Measurements from ENCODE around the gene SLC22A3.
A peak's percentile ranks its signal among the peaks of the same experiment; 100 is the strongest.

Gene SLC22A3

GRCh38 chr6:160333101-160333500 lies 15.1 kb upstream of the SLC22A3 start:
- Histone ChIP-seq H3K36me3 (ENCODE audit: control insufficient read depth in 2 of 2, insufficient read depth in 2 of 2, low read length in 2 of 2) (no peaks in the 10 kb centered on the region), H3K9ac (ENCODE audit: low read depth in 1 of 2, low read length in 2 of 2) (no peak overlapping the region), H3K4me1 (ENCODE audit: control insufficient read depth in 2 of 2, insufficient read depth in 2 of 2, low read length in 2 of 2) (no peaks in the 10 kb centered on the region), H3K27ac (ENCODE audit: low read depth in 2 of 2, low read length in 2 of 2) (no peak overlapping the region), H3K27me3 (ENCODE audit: control insufficient read depth in 2 of 2, insufficient read depth in 2 of 2, low read length in 2 of 2) (no peaks in the 10 kb centered on the region), H3K9me3 (ENCODE audit: control insufficient read depth in 2 of 2, low read length in 2 of 2) (no peaks in the 10 kb centered on the region), H3K4me3 (ENCODE audit: low read length in 2 of 2) (no peak overlapping the region)

- H3K27me3 ChIP-seq (ENCODE audit: control insufficient read depth in 2 of 2, insufficient read depth in 2 of 2, low read length in 2 of 2) = no peaks in the 10 kb centered on the region
- no peak overlapping the region for H3K9ac ChIP-seq (ENCODE audit: low read depth in 1 of 2, low read length in 2 of 2)
- H3K27ac ChIP-seq (ENCODE audit: low read depth in 2 of 2, low read length in 2 of 2) = no peak overlapping the region
- no peak overlapping the region for H3K4me3 ChIP-seq (ENCODE audit: low read length in 2 of 2)
- H3K9me3 ChIP-seq (ENCODE audit: control insufficient read depth in 2 of 2, low read length in 2 of 2) = no peaks in the 10 kb centered on the region
- H3K4me1 ChIP-seq (ENCODE audit: control insufficient read depth in 2 of 2, insufficient read depth in 2 of 2, low read length in 2 of 2) = no peaks in the 10 kb centered on the region
- no peaks in the 10 kb centered on the region for H3K36me3 ChIP-seq (ENCODE audit: control insufficient read depth in 2 of 2, insufficient read depth in 2 of 2, low read length in 2 of 2)
These were observed 14.3 kb upstream of the SLC22A3 start for GRCh38 chr6:160333841-160334240.

DNA sequence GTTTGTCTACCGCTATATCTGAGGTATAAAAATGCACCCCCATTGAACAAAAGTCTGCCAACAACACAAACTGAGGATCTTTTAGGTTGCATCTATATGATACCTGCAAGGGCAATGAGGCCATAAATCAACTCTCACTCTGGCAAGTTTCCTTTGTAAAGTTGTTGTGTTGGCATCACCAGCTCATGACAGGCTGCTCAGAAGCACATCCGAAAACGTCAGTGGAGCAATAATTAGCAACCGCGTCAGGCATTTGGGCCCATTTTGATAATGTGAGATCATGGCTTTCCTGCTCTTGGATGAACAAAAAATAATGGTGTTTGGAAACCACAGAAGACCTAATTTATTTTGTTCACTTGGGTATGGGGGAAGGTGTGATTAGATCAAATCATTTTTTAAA lies 12.0 kb upstream of the SLC22A3 start:
- Histone ChIP-seq H3K9ac (ENCODE audit: low read depth in 1 of 2, low read length in 2 of 2) (no peak overlapping the region), H3K27me3 (ENCODE audit: control insufficient read depth in 2 of 2, insufficient read depth in 2 of 2, low read length in 2 of 2) (no peaks in the 10 kb centered on the region), H3K4me3 (ENCODE audit: low read length in 2 of 2) (no peak overlapping the region), H3K9me3 (ENCODE audit: control insufficient read depth in 2 of 2, low read length in 2 of 2) (no peaks in the 10 kb centered on the region), H3K4me1 (ENCODE audit: control insufficient read depth in 2 of 2, insufficient read depth in 2 of 2, low read length in 2 of 2) (no peaks in the 10 kb centered on the region), H3K36me3 (ENCODE audit: control insufficient read depth in 2 of 2, insufficient read depth in 2 of 2, low read length in 2 of 2) (no peaks in the 10 kb centered on the region), H3K27ac (ENCODE audit: low read depth in 2 of 2, low read length in 2 of 2) (no peak overlapping the region)

GRCh38 chr6:160337301-160337700 lies 10.9 kb upstream of the SLC22A3 start:
- H3K27ac ChIP-seq (ENCODE audit: low read depth in 2 of 2, low read length in 2 of 2) = no peak overlapping the region
- H3K9me3 ChIP-seq (ENCODE audit: control insufficient read depth in 2 of 2, low read length in 2 of 2) = no peaks in the 10 kb centered on the region
- H3K27me3 ChIP-seq (ENCODE audit: control insufficient read depth in 2 of 2, insufficient read depth in 2 of 2, low read length in 2 of 2) = no peaks in the 10 kb centered on the region
- no peaks in the 10 kb centered on the region for H3K36me3 ChIP-seq (ENCODE audit: control insufficient read depth in 2 of 2, insufficient read depth in 2 of 2, low read length in 2 of 2)
- H3K9ac ChIP-seq (ENCODE audit: low read depth in 1 of 2, low read length in 2 of 2) = no peak overlapping the region
- no peak overlapping the region for H3K4me3 ChIP-seq (ENCODE audit: low read length in 2 of 2)
- no peaks in the 10 kb centered on the region for H3K4me1 ChIP-seq (ENCODE audit: control insufficient read depth in 2 of 2, insufficient read depth in 2 of 2, low read length in 2 of 2)

GRCh38 chr6:160337991-160338390 lies 10.2 kb upstream of the SLC22A3 start:
- H3K27ac ChIP-seq (ENCODE audit: low read depth in 2 of 2, low read length in 2 of 2) = no peak overlapping the region
- no peak overlapping the region for H3K9ac ChIP-seq (ENCODE audit: low read depth in 1 of 2, low read length in 2 of 2)
- no peaks in the 10 kb centered on the region for H3K27me3 ChIP-seq (ENCODE audit: control insufficient read depth in 2 of 2, insufficient read depth in 2 of 2, low read length in 2 of 2)
- H3K9me3 ChIP-seq (ENCODE audit: control insufficient read depth in 2 of 2, low read length in 2 of 2) = no peaks in the 10 kb centered on the region
- no peaks in the 10 kb centered on the region for H3K4me1 ChIP-seq (ENCODE audit: control insufficient read depth in 2 of 2, insufficient read depth in 2 of 2, low read length in 2 of 2)
- no peak overlapping the region for H3K4me3 ChIP-seq (ENCODE audit: low read length in 2 of 2)
- no peaks in the 10 kb centered on the region for H3K36me3 ChIP-seq (ENCODE audit: control insufficient read depth in 2 of 2, insufficient read depth in 2 of 2, low read length in 2 of 2)

DNA sequence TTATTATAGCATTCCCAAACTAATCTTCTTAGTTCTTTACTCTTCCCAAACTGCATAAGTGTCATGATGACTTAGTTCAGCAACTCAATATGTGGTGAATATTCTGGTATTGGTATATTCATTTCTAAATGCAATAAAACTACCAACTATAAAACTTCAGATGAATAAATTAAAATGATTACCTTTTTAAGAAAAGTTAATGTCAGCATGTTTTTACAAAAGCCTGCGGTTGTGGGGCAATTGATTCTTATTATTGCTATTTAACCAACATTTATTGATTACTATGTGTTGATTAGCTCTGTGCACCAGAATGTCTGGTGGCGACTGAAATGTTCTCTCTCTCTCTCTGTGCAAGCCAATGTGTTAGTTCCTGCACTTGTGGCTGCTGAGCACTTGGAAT lies 5.0 kb upstream of the SLC22A3 start:
- no peaks in the 10 kb centered on the region for H3K4me1 ChIP-seq (ENCODE audit: control insufficient read depth in 2 of 2, insufficient read depth in 2 of 2, low read length in 2 of 2)

DNA sequence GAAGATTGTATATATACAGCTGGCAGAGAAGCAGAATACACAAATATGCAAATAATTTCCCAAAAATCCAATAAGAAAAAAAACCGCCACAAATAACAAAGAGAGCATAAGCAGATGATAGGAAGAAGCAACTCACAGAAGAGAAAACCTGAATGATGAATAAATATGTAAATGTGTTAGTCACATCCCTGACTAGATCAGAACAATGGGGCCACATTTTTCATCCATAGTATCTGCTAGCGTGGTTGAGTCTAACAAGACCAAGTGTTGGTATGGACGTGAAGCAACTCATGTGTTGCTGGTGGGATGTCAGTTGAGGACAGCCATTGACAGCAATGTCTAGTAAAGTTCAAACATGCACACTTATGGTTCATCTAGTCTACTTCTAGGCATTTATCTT lies 3.9 kb upstream of the SLC22A3 start:
- Histone ChIP-seq H3K4me3 (ENCODE audit: low read length in 2 of 2) (no peak overlapping the region), H3K4me1 (ENCODE audit: control insufficient read depth in 2 of 2, insufficient read depth in 2 of 2, low read length in 2 of 2) (no peaks in the 10 kb centered on the region), H3K9ac (ENCODE audit: low read depth in 1 of 2, low read length in 2 of 2) (no peak overlapping the region), H3K27me3 (ENCODE audit: control insufficient read depth in 2 of 2, insufficient read depth in 2 of 2, low read length in 2 of 2) (no peaks in the 10 kb centered on the region), H3K36me3 (ENCODE audit: control insufficient read depth in 2 of 2, insufficient read depth in 2 of 2, low read length in 2 of 2) (no peaks in the 10 kb centered on the region), H3K9me3 (ENCODE audit: control insufficient read depth in 2 of 2, low read length in 2 of 2) (no peaks in the 10 kb centered on the region), H3K27ac (ENCODE audit: low read depth in 2 of 2, low read length in 2 of 2) (no peak overlapping the region)

More for the DNA sequence above, 5.0 kb upstream of the SLC22A3 start:
- Histone ChIP-seq H3K27ac (ENCODE audit: low read depth in 2 of 2, low read length in 2 of 2) (no peak overlapping the region), H3K4me3 (ENCODE audit: low read length in 2 of 2) (no peak overlapping the region), H3K9me3 (ENCODE audit: control insufficient read depth in 2 of 2, low read length in 2 of 2) (no peaks in the 10 kb centered on the region), H3K27me3 (ENCODE audit: control insufficient read depth in 2 of 2, insufficient read depth in 2 of 2, low read length in 2 of 2) (no peaks in the 10 kb centered on the region), H3K36me3 (ENCODE audit: control insufficient read depth in 2 of 2, insufficient read depth in 2 of 2, low read length in 2 of 2) (no peaks in the 10 kb centered on the region), H3K9ac (ENCODE audit: low read depth in 1 of 2, low read length in 2 of 2) (no peak overlapping the region)

- no peaks in the 10 kb centered on the region for H3K36me3 ChIP-seq (ENCODE audit: control insufficient read depth in 2 of 2, insufficient read depth in 2 of 2, low read length in 2 of 2)
- peaks cover 0 to 2% of the 10 kb centered on the region in 2 donors for H3K4me1 ChIP-seq (ENCODE audit: control insufficient read depth in 2 of 2, insufficient read depth in 2 of 2, low read length in 2 of 2)
- H3K9ac ChIP-seq (ENCODE audit: low read depth in 1 of 2, low read length in 2 of 2) = no peak overlapping the region
- no peak overlapping the region for H3K27ac ChIP-seq (ENCODE audit: low read depth in 2 of 2, low read length in 2 of 2)
- no peaks in the 10 kb centered on the region for H3K9me3 ChIP-seq (ENCODE audit: control insufficient read depth in 2 of 2, low read length in 2 of 2)
- peaks cover 3 to 4% of the 10 kb centered on the region in 2 donors for H3K27me3 ChIP-seq (ENCODE audit: control insufficient read depth in 2 of 2, insufficient read depth in 2 of 2, low read length in 2 of 2)
- H3K4me3 ChIP-seq (ENCODE audit: low read length in 2 of 2) = peak overlapping the region; percentile 30 to 37
These were observed 637 bp upstream of the SLC22A3 start for GRCh38 chr6:160347259-160348222.

DNA sequence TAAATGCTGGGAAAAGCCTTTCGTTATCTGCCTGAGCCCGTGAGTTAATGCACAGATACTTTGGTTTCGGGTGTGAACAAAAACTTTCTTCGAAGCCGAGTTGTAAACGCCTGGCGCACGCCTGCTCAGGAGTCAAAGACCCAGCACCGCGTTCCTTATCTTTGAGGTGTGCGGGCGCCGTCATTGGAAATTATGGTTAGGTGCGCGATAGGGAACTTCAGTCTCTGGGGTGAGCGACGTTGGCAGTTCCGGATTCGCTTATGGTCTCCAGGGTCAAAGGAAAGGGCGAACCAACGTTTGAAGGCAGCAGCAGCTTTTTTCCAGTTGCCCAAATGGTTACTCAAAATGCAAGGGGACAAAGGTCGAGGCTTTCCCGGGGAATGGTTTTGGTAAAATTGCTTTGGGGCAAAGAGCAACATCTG lies 853 bp downstream of the SLC22A3 start:
- H3K27me3 ChIP-seq (ENCODE audit: control insufficient read depth in 2 of 2, insufficient read depth in 2 of 2, low read length in 2 of 2) = peaks cover 3 to 4% of the 10 kb centered on the region in 2 donors
- peaks cover 0 to 2% of the 10 kb centered on the region in 2 donors for H3K4me1 ChIP-seq (ENCODE audit: control insufficient read depth in 2 of 2, insufficient read depth in 2 of 2, low read length in 2 of 2)
- H3K27ac ChIP-seq (ENCODE audit: low read depth in 2 of 2, low read length in 2 of 2) = no peak overlapping the region
- H3K4me3 ChIP-seq (ENCODE audit: low read length in 2 of 2) = peak overlapping the region; percentile 56 to 74
- H3K9ac ChIP-seq (ENCODE audit: low read depth in 1 of 2, low read length in 2 of 2) = peak overlapping the region; percentile 0 to 63
- no peaks in the 10 kb centered on the region for H3K9me3 ChIP-seq (ENCODE audit: control insufficient read depth in 2 of 2, low read length in 2 of 2)
- no peaks in the 10 kb centered on the region for H3K36me3 ChIP-seq (ENCODE audit: control insufficient read depth in 2 of 2, insufficient read depth in 2 of 2, low read length in 2 of 2)

GRCh38 chr6:160349814-160350350 lies 1.7 kb downstream of the SLC22A3 start:
- H3K36me3 ChIP-seq (ENCODE audit: control insufficient read depth in 2 of 2, insufficient read depth in 2 of 2, low read length in 2 of 2) = no peaks in the 10 kb centered on the region
- H3K9me3 ChIP-seq (ENCODE audit: control insufficient read depth in 2 of 2, low read length in 2 of 2) = no peaks in the 10 kb centered on the region
- peaks cover 3 to 4% of the 10 kb centered on the region in 2 donors for H3K27me3 ChIP-seq (ENCODE audit: control insufficient read depth in 2 of 2, insufficient read depth in 2 of 2, low read length in 2 of 2)
- H3K4me1 ChIP-seq (ENCODE audit: control insufficient read depth in 2 of 2, insufficient read depth in 2 of 2, low read length in 2 of 2) = peaks cover 0 to 2% of the 10 kb centered on the region in 2 donors
- H3K27ac ChIP-seq (ENCODE audit: low read depth in 2 of 2, low read length in 2 of 2) = no peak overlapping the region
- H3K9ac ChIP-seq (ENCODE audit: low read depth in 1 of 2, low read length in 2 of 2) = no peak overlapping the region
- H3K4me3 ChIP-seq (ENCODE audit: low read length in 2 of 2) = peak overlapping the region in 1 of 2 donors; percentile 38
